IPS DF 4.7 (cell line): ENCODE results near the gene EXD3.

Source experiments
- DNase-seq: peaks from one replicate; pipeline ENCODE4 v3.0.0-alpha.2; 2013; ENCODE audit warnings: low spot score; ENCODE audit errors: extremely low read depth

The EXD3 gene

GRCh38 chr9:137276473-137277328 lies 146.3 kb downstream of the EXD3 start:
- no peak for DNase-seq

- DNase-seq = no peak
Observed at GRCh38 chr9:137275588-137276472, 147.1 kb downstream of the EXD3 start.

- no peak for DNase-seq
Observed at GRCh38 chr9:137275203-137275587, 147.8 kb downstream of the EXD3 start.

GRCh38 chr9:137273611-137274320 lies 149.2 kb downstream of the EXD3 start:
- DNase-seq = no peak

- DNase-seq = no peak
Observed at GRCh38 chr9:137273095-137273490, 149.9 kb downstream of the EXD3 start.

GRCh38 chr9:137272241-137273094 lies 150.5 kb downstream of the EXD3 start:
- no peak for DNase-seq

- DNase-seq = no peak
Observed at GRCh38 chr9:137271696-137272076, 151.3 kb downstream of the EXD3 start.

- no peak for DNase-seq
Observed at GRCh38 chr9:137270929-137271695, 151.8 kb downstream of the EXD3 start.

GRCh38 chr9:137269231-137269772 lies 153.7 kb downstream of the EXD3 start:
- no peak for DNase-seq

GRCh38 chr9:137268538-137269201 lies 154.3 kb downstream of the EXD3 start:
- DNase-seq = no peak

GRCh38 chr9:137267933-137268355 lies 155.0 kb downstream of the EXD3 start:
- DNase-seq = no peak

GRCh38 chr9:137266585-137267453 lies 156.1 kb downstream of the EXD3 start:
- DNase-seq = no peak

- DNase-seq = no peak
Observed at GRCh38 chr9:137266162-137266527, 156.8 kb downstream of the EXD3 start.

- no peak for DNase-seq
Observed at GRCh38 chr9:137265496-137266161, 157.3 kb downstream of the EXD3 start.

GRCh38 chr9:137264067-137264466 lies 158.9 kb downstream of the EXD3 start:
- no peak for DNase-seq

- DNase-seq = no peak
Observed at GRCh38 chr9:137263506-137263905, 159.5 kb downstream of the EXD3 start.

- DNase-seq = no peak
Observed at GRCh38 chr9:137262909-137263285, 160.1 kb downstream of the EXD3 start.
